Measurements from ENCODE around the gene SLC25A18.

Gene SLC25A18

GRCh38 chr22:17570851-17571631 is 7.7 kb downstream of the SLC25A18 start:
- Histone ChIP-seq H3K4me1 (ENCODE audit: insufficient read depth, low read length) (peaks cover 20% of the 10 kb centered on the region), H3K27ac (ENCODE audit: low read depth, low read length) (peak overlapping the region; percentile 66), H3K9ac (ENCODE audit: low read length) (peak overlapping the region; percentile 5), H3K4me3 (ENCODE audit: low read depth in 1 of 2, low read length in 2 of 2) (peak overlapping the region in 1 of 2 donors; percentile 48), H3K9me3 (ENCODE audit: low read length) (no peaks in the 10 kb centered on the region), H3K27me3 (ENCODE audit: control insufficient read depth in 1 of 2, insufficient read depth in 2 of 2, low read length in 2 of 2) (no peaks in the 10 kb centered on the region), H3K36me3 (ENCODE audit: insufficient read depth, low read length) (no peaks in the 10 kb centered on the region)

GRCh38 chr22:17575151-17575550 is 11.9 kb downstream of the SLC25A18 start:
- Histone ChIP-seq H3K4me1 (ENCODE audit: insufficient read depth, low read length) (peaks cover 11% of the 10 kb centered on the region), H3K27me3 (ENCODE audit: control insufficient read depth in 1 of 2, insufficient read depth in 2 of 2, low read length in 2 of 2) (no peaks in the 10 kb centered on the region), H3K36me3 (ENCODE audit: insufficient read depth, low read length) (no peaks in the 10 kb centered on the region), H3K9me3 (ENCODE audit: low read length) (no peaks in the 10 kb centered on the region), H3K9ac (ENCODE audit: low read length) (no peak overlapping the region), H3K4me3 (ENCODE audit: low read depth in 1 of 2, low read length in 2 of 2) (no peak overlapping the region), H3K27ac (ENCODE audit: low read depth, low read length) (no peak overlapping the region)

DNA sequence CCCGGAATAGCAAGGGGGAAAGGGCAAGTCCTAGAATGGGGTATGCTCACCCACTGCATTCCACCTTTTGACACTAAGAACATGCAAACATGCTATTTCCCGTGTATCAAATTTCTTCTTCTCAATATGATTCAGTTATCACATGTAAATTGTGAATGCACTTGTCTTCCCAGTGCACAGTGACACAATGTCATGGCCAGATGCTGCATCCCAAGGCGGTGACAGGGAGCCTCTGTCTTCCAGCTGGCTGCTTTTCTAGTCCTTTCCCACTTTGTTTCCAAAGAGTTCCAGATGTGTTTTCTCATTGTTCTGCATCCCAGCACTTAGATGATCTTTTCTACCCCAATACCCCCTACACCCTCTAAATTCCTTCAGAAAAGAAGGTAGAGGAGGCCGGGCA is 12.4 kb downstream of the SLC25A18 start:
- H3K9ac ChIP-seq (ENCODE audit: low read length): no peak overlapping the region

DNA sequence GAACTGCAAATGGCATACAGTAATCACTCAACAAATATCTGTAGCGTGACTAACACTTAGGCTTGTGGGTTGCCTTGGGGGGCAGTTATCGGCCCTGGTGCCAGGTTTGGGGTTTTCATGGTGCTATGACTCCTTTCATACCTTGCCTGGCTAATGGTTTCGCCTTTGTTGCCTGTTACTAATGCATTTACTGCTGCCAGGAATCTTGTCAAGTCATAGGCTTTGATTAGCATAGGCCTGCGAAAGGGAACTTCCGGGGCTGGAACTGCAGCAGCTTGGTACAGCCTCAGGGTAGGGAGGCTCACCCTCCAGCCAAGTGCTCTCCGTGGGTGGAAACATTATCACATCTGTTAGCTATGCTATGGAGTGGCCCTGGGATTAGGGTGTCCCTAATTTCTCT is 13.2 kb downstream of the SLC25A18 start:
- Histone ChIP-seq H3K9me3 (ENCODE audit: low read length) (no peaks in the 10 kb centered on the region), H3K4me1 (ENCODE audit: insufficient read depth, low read length) (peaks cover 4% of the 10 kb centered on the region), H3K9ac (ENCODE audit: low read length) (no peak overlapping the region), H3K27me3 (ENCODE audit: control insufficient read depth in 1 of 2, insufficient read depth in 2 of 2, low read length in 2 of 2) (no peaks in the 10 kb centered on the region), H3K36me3 (ENCODE audit: insufficient read depth, low read length) (no peaks in the 10 kb centered on the region), H3K27ac (ENCODE audit: low read depth, low read length) (no peak overlapping the region), H3K4me3 (ENCODE audit: low read depth in 1 of 2, low read length in 2 of 2) (no peak overlapping the region)

More for the DNA sequence above, 12.4 kb downstream of the SLC25A18 start:
- peaks cover 7% of the 10 kb centered on the region for H3K4me1 ChIP-seq (ENCODE audit: insufficient read depth, low read length)
- H3K27ac ChIP-seq (ENCODE audit: low read depth, low read length): no peak overlapping the region
- no peaks in the 10 kb centered on the region for H3K36me3 ChIP-seq (ENCODE audit: insufficient read depth, low read length)
- H3K27me3 ChIP-seq (ENCODE audit: control insufficient read depth in 1 of 2, insufficient read depth in 2 of 2, low read length in 2 of 2): no peaks in the 10 kb centered on the region
- H3K4me3 ChIP-seq (ENCODE audit: low read depth in 1 of 2, low read length in 2 of 2): no peak overlapping the region
- H3K9me3 ChIP-seq (ENCODE audit: low read length): no peaks in the 10 kb centered on the region

DNA sequence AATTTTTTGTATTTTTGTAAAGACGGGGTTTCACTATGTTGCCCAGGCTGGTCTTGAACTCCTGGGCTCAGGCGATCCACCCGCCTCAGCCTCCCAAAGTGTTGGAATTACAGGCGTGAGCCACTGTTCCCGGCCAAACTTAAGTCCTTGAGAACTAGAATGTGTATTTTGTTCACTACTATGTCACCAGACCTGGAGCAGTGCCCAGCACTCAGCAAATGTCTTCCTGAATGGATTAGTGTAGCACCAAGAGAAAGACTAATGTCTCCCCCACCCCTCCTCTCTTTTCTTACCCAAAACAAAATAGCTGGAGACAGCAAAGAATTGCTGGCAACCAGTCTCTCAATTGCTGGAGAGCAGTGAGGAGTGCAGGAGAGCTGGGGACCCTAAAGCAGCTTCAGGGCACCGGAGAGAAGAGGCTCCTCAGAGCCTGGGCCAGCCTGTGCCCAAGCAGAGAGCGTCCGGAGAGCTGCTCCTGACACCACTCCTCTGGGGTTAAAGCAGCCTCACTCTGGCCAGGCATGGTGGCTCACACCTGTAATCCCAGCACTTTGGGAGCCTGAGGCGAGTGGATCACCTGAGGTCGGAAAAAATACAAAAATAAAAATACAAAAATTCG is 14.9 kb downstream of the SLC25A18 start:
- no peaks in the 10 kb centered on the region for H3K36me3 ChIP-seq (ENCODE audit: insufficient read depth, low read length)
- no peaks in the 10 kb centered on the region for H3K9me3 ChIP-seq (ENCODE audit: low read length)
- no peak overlapping the region for H3K27ac ChIP-seq (ENCODE audit: low read depth, low read length)
- H3K4me1 ChIP-seq (ENCODE audit: insufficient read depth, low read length): no peaks in the 10 kb centered on the region
- no peak overlapping the region for H3K9ac ChIP-seq (ENCODE audit: low read length)
- H3K4me3 ChIP-seq (ENCODE audit: low read depth in 1 of 2, low read length in 2 of 2): no peak overlapping the region
- no peaks in the 10 kb centered on the region for H3K27me3 ChIP-seq (ENCODE audit: control insufficient read depth in 1 of 2, insufficient read depth in 2 of 2, low read length in 2 of 2)

- Histone ChIP-seq H3K4me3 (ENCODE audit: low read depth in 1 of 2, low read length in 2 of 2) (no peak overlapping the region), H3K36me3 (ENCODE audit: insufficient read depth, low read length) (no peaks in the 10 kb centered on the region), H3K27ac (ENCODE audit: low read depth, low read length) (no peak overlapping the region), H3K4me1 (ENCODE audit: insufficient read depth, low read length) (no peaks in the 10 kb centered on the region), H3K9ac (ENCODE audit: low read length) (no peak overlapping the region), H3K27me3 (ENCODE audit: control insufficient read depth in 1 of 2, insufficient read depth in 2 of 2, low read length in 2 of 2) (no peaks in the 10 kb centered on the region), H3K9me3 (ENCODE audit: low read length) (no peaks in the 10 kb centered on the region)
Measured at GRCh38 chr22:17579535-17579981, 16.3 kb downstream of the SLC25A18 start.

DNA sequence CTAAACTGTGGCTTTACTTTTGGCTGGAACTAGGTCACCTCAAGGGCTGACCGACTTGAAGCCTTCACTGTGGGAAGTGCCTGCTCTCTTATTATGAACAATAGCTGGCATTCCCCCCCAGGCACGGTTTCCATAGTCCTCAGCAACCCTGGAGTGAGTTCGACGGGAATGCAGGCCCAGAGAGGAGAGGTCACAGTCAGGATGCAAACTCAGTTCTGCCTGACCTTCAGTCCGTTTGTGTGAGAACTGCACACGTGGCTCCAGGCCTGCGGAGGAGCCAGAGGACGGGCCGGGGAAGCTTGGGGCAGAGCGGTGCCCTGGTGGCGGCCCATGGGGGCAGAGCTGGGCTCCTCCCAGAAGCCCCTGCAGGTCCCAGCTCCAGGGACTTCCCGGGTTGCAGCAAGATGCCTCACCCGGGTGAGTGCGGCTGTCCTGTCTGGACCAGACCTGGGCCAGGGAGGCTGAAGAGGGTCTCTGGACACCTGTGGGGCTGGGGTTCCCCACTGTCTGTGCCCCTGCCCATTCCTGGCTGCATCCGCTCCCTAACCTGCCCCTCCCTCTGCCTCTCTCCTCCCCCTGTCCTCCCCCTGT is 17.2 kb downstream of the SLC25A18 start:
- Histone ChIP-seq H3K27me3 (ENCODE audit: control insufficient read depth in 1 of 2, insufficient read depth in 2 of 2, low read length in 2 of 2) (no peaks in the 10 kb centered on the region), H3K9ac (ENCODE audit: low read length) (no peak overlapping the region), H3K9me3 (ENCODE audit: low read length) (no peaks in the 10 kb centered on the region), H3K27ac (ENCODE audit: low read depth, low read length) (no peak overlapping the region), H3K4me3 (ENCODE audit: low read depth in 1 of 2, low read length in 2 of 2) (no peak overlapping the region), H3K4me1 (ENCODE audit: insufficient read depth, low read length) (no peaks in the 10 kb centered on the region), H3K36me3 (ENCODE audit: insufficient read depth, low read length) (no peaks in the 10 kb centered on the region)

DNA sequence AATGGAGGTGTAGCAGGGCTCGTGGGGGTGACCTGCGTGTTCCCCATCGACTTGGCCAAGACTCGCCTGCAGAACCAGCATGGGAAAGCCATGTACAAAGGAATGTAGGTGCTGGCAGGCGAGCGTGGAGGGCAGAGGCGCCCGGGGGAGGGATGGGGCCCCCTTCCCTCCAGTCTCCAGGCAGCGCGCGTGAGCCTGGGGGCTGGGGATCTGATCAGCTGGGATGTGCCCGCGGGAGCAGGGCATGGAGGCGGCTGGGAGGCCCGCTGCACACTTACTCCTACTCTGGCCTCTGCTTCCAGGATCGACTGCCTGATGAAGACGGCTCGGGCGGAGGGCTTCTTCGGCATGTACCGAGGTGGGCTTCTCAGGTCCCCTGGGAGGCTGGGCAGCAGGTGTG is 17.8 kb downstream of the SLC25A18 start:
- no peak overlapping the region for H3K9ac ChIP-seq (ENCODE audit: low read length)

DNA sequence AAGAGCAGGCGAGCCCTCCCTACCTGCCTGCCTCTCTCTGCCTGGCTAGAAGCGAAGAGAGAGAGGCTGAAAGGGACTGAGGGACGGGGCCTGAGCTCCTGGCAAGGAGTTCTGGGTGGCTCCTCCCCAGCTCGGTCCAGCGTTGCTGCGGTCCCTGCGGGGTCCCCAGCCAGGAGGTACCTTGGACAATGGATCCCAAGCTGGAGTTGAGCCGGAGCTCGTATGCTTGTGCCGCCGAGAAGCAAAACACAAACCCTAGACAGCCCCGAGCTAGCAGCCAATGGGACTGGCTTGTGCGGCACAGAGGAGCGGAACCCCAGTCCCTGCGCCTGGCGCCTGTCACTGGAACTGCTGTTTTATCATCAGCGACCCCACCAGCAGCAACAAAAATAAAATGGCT is 18.3 kb downstream of the SLC25A18 start:
- no peak overlapping the region for H3K9ac ChIP-seq (ENCODE audit: low read length)
- H3K36me3 ChIP-seq (ENCODE audit: insufficient read depth, low read length): no peaks in the 10 kb centered on the region
- H3K4me1 ChIP-seq (ENCODE audit: insufficient read depth, low read length): no peaks in the 10 kb centered on the region
- H3K4me3 ChIP-seq (ENCODE audit: low read depth in 1 of 2, low read length in 2 of 2): no peak overlapping the region
- no peak overlapping the region for H3K27ac ChIP-seq (ENCODE audit: low read depth, low read length)
- no peaks in the 10 kb centered on the region for H3K9me3 ChIP-seq (ENCODE audit: low read length)
- no peaks in the 10 kb centered on the region for H3K27me3 ChIP-seq (ENCODE audit: control insufficient read depth in 1 of 2, insufficient read depth in 2 of 2, low read length in 2 of 2)

More for the DNA sequence above, 17.8 kb downstream of the SLC25A18 start:
- H3K27me3 ChIP-seq (ENCODE audit: control insufficient read depth in 1 of 2, insufficient read depth in 2 of 2, low read length in 2 of 2): no peaks in the 10 kb centered on the region
- H3K9me3 ChIP-seq (ENCODE audit: low read length): no peaks in the 10 kb centered on the region
- H3K36me3 ChIP-seq (ENCODE audit: insufficient read depth, low read length): no peaks in the 10 kb centered on the region
- H3K27ac ChIP-seq (ENCODE audit: low read depth, low read length): no peak overlapping the region
- no peaks in the 10 kb centered on the region for H3K4me1 ChIP-seq (ENCODE audit: insufficient read depth, low read length)
- no peak overlapping the region for H3K4me3 ChIP-seq (ENCODE audit: low read depth in 1 of 2, low read length in 2 of 2)

GRCh38 chr22:17583151-17583550 is 19.9 kb downstream of the SLC25A18 start:
- no peaks in the 10 kb centered on the region for H3K9me3 ChIP-seq (ENCODE audit: low read length)
- no peaks in the 10 kb centered on the region for H3K27me3 ChIP-seq (ENCODE audit: control insufficient read depth in 1 of 2, insufficient read depth in 2 of 2, low read length in 2 of 2)
- H3K36me3 ChIP-seq (ENCODE audit: insufficient read depth, low read length): no peaks in the 10 kb centered on the region
- no peak overlapping the region for H3K9ac ChIP-seq (ENCODE audit: low read length)
- no peak overlapping the region for H3K27ac ChIP-seq (ENCODE audit: low read depth, low read length)
- no peaks in the 10 kb centered on the region for H3K4me1 ChIP-seq (ENCODE audit: insufficient read depth, low read length)
- H3K4me3 ChIP-seq (ENCODE audit: low read depth in 1 of 2, low read length in 2 of 2): no peak overlapping the region

GRCh38 chr22:17586831-17587440 is 23.6 kb downstream of the SLC25A18 start:
- Histone ChIP-seq H3K36me3 (ENCODE audit: insufficient read depth, low read length) (peaks cover 15% of the 10 kb centered on the region), H3K27me3 (ENCODE audit: control insufficient read depth in 1 of 2, insufficient read depth in 2 of 2, low read length in 2 of 2) (no peaks in the 10 kb centered on the region), H3K9ac (ENCODE audit: low read length) (no peak overlapping the region), H3K4me1 (ENCODE audit: insufficient read depth, low read length) (no peaks in the 10 kb centered on the region), H3K27ac (ENCODE audit: low read depth, low read length) (no peak overlapping the region), H3K4me3 (ENCODE audit: low read depth in 1 of 2, low read length in 2 of 2) (no peak overlapping the region), H3K9me3 (ENCODE audit: low read length) (no peaks in the 10 kb centered on the region)
